H1 (cell line): ENCODE measurements around the gene RPS25. TPM values are rescaled to one million over a fixed set of nuclear protein-coding genes. Genes with fewer than 3 reads are reported as not detected.

Source experiments
- CREB1 ChIP-seq: IDR thresholded peaks from 2 replicates; pipeline ENCODE4 v1.6.1; 2012; ENCODE audit warnings: inconsistent platforms
- RXRA ChIP-seq: IDR thresholded peaks from 2 replicates; pipeline ENCODE4 v1.6.1; 2011; ENCODE audit warnings: low read depth, mild to moderate bottlenecking, low read length, moderate library complexity; ENCODE audit not compliant: insufficient read depth
- TAF1 ChIP-seq: IDR thresholded peaks from 2 replicates; pipeline ENCODE4 v1.6.1; 2011; ENCODE audit warnings: mild to moderate bottlenecking, low read depth, low read length
- polyA plus RNA-seq, 7 experiments: library from polyadenylated mRNA; depleted of rRNA in 3 of 7; stranded (reverse) in 5 of 7; unstranded in 2 of 7; fragments of >200 nt in 5 of 7; fragments of 200-250 nt in 2 of 7; gene quantifications; 1 replicate in 5 of 7; 2 replicates in 1 of 7; 4 replicates in 1 of 7; pipeline versions ENCODE4 v1.2.1 to v1.2.3, GENCODE V29; 2011 to 2013; ENCODE audit warnings: missing spikeins in 2 of 7, mixed read lengths in 2 of 7
- total RNA-seq: library from RNA; stranded (reverse); fragmentation: NEBNext Ultra II Directional; extraction: Animal tissue kit (Norgen Biotek cat#: 25700); gene quantifications from 2 replicates; pipeline ENCODE4 v1.2.1, GENCODE V29; 2021

Gene RPS25
- total and polyA plus RNA-seq, 2 of the 8 experiments (the other 6 are each of a cell fraction or from before 2014, with no cell fraction given): 1,525 to 1,643 TPM

DNA sequence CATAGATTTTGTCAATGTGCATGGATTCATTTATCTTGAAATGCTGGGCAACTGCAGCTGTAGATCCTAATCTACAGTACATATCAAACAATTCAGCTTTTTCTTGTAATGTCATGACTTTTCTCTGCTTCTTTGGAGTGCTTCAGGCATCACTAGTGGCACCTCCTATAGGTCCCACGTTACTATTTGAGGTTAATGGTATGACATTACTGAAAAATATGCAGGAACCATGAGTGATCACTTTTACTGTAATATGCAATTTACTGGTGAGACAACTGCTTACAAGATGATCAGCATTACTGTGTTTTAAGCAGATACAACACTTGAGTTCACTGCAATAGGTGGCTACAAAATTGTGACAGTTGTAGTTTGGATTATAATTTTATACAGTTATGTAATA is 17.2 kb downstream of the RPS25 start (continued):
- TF ChIP-seq RXRA: no peak
- TF ChIP-seq TAF1: no peak
- TF ChIP-seq CREB1: no peak
